HT-29 (cell line): ENCODE measurements around the gene MYO9A. TPM values are rescaled to one million over a fixed set of nuclear protein-coding genes. Genes with fewer than 3 reads are reported as not detected.

ENCODE experiments used
- DNase-seq: peaks from one replicate; pipeline ENCODE4 v3.0.0-alpha.2; 2015; ENCODE audit warnings: low spot score
- total RNA-seq: library from RNA; depleted of rRNA; stranded (reverse); fragments of >200 nt; shearing (Covaris generic); gene quantifications from 2 replicates; pipeline ENCODE4 v1.2.3, GENCODE V29; 2014; rRNA removed

MYO9A gene
- 7.2 and 11.4 TPM in 2 replicates for total RNA-seq

GRCh38 chr15:72118017-72118978, at the start of gene MYO9A, which contains the start of gene SENP8:
Gene MYO9A (minus strand): TSS chr15:72118150. CDS start chr15:72046563, 71,587 bp downstream.
Gene SENP8 (plus strand): TSS chr15:72118403. CDS start chr15:72139624, 21,221 bp downstream.
- peak; percentile 99 for DNase-seq

GRCh38 chr15:72167445-72167844, 49.5 kb upstream of the MYO9A start:
- no peak for DNase-seq

- no peak for DNase-seq
These were observed 48.9 kb upstream of the MYO9A start for GRCh38 chr15:72166716-72167417.

- no peak for DNase-seq
These were observed 45.8 kb upstream of the MYO9A start for GRCh38 chr15:72163719-72164118.

GRCh38 chr15:72162569-72162968, 44.6 kb upstream of the MYO9A start:
- DNase-seq = no peak

GRCh38 chr15:72161361-72162132, 43.6 kb upstream of the MYO9A start:
- no peak for DNase-seq

GRCh38 chr15:72160696-72161245, 42.8 kb upstream of the MYO9A start:
- DNase-seq = no peak

- no peak for DNase-seq
These were observed 39.0 kb upstream of the MYO9A start for GRCh38 chr15:72156928-72157327.

- DNase-seq = peak; percentile 98
These were observed 38.0 kb upstream of the MYO9A start for GRCh38 chr15:72155635-72156616.

- DNase-seq = peak; percentile 94
These were observed 37.2 kb upstream of the MYO9A start for GRCh38 chr15:72155003-72155621.

GRCh38 chr15:72154316-72154715, 36.4 kb upstream of the MYO9A start:
- DNase-seq = no peak

- no peak for DNase-seq
These were observed 35.5 kb upstream of the MYO9A start for GRCh38 chr15:72153269-72154000.

GRCh38 chr15:72147418-72147817, 29.5 kb upstream of the MYO9A start:
- no peak for DNase-seq

GRCh38 chr15:72146934-72147333, 29.0 kb upstream of the MYO9A start:
- no peak for DNase-seq

GRCh38 chr15:72146221-72146620, 28.3 kb upstream of the MYO9A start:
- no peak for DNase-seq

GRCh38 chr15:72141171-72142084, 23.5 kb upstream of the MYO9A start:
- no peak for DNase-seq

GRCh38 chr15:72140088-72140487, 22.1 kb upstream of the MYO9A start:
- no peak for DNase-seq

- no peak for DNase-seq
These were observed 21.7 kb upstream of the MYO9A start for GRCh38 chr15:72139667-72140066.
